Measurements from ENCODE around the gene SLC24A3.

The SLC24A3 gene

GRCh38 chr20:19478320-19478895 lies 266.0 kb downstream of the SLC24A3 start:
- no peak for DNase-seq

GRCh38 chr20:19482726-19483125 lies 270.3 kb downstream of the SLC24A3 start:
- DNase-seq: no peak

- no peak for DNase-seq
Observed at GRCh38 chr20:19483309-19483708, 270.9 kb downstream of the SLC24A3 start.

GRCh38 chr20:19486446-19486845 lies 274.0 kb downstream of the SLC24A3 start:
- DNase-seq: no peak

GRCh38 chr20:19487420-19487819 lies 275.0 kb downstream of the SLC24A3 start:
- no peak for DNase-seq

- DNase-seq: no peak
Observed at GRCh38 chr20:19491241-19491640, 278.8 kb downstream of the SLC24A3 start.

GRCh38 chr20:19492116-19492515 lies 279.7 kb downstream of the SLC24A3 start:
- DNase-seq: no peak

GRCh38 chr20:19492687-19493336 lies 280.4 kb downstream of the SLC24A3 start:
- no peak for DNase-seq

- no peak for DNase-seq
Observed at GRCh38 chr20:19493794-19494495, 281.5 kb downstream of the SLC24A3 start.

GRCh38 chr20:19495905-19496703 lies 283.7 kb downstream of the SLC24A3 start:
- DNase-seq: no peak

GRCh38 chr20:19497064-19497463 lies 284.6 kb downstream of the SLC24A3 start:
- DNase-seq: no peak

GRCh38 chr20:19498756-19499155 lies 286.3 kb downstream of the SLC24A3 start:
- DNase-seq: no peak

GRCh38 chr20:19501476-19502115 lies 289.2 kb downstream of the SLC24A3 start:
- DNase-seq: no peak

GRCh38 chr20:19502169-19502568 lies 289.7 kb downstream of the SLC24A3 start:
- DNase-seq: no peak

GRCh38 chr20:19504251-19504650 lies 291.8 kb downstream of the SLC24A3 start:
- no peak for DNase-seq

GRCh38 chr20:19506021-19506420 lies 293.6 kb downstream of the SLC24A3 start:
- no peak for DNase-seq

GRCh38 chr20:19508449-19508848 lies 296.0 kb downstream of the SLC24A3 start:
- no peak for DNase-seq

- no peak for DNase-seq
Observed at GRCh38 chr20:19510611-19511010, 298.2 kb downstream of the SLC24A3 start.

- no peak for DNase-seq
Observed at GRCh38 chr20:19511931-19512330, 299.5 kb downstream of the SLC24A3 start.

GRCh38 chr20:19512886-19513677 lies 300.6 kb downstream of the SLC24A3 start:
- no peak for DNase-seq

- no peak for DNase-seq
Observed at GRCh38 chr20:19515074-19515473, 302.6 kb downstream of the SLC24A3 start.

GRCh38 chr20:19519466-19519865 lies 307.0 kb downstream of the SLC24A3 start:
- DNase-seq: no peak
